ENCODE results near the gene PIP4K2C. TPM values are rescaled to one million over a fixed set of nuclear protein-coding genes. Genes with fewer than 3 reads are reported as not detected.

The PIP4K2C gene
- total RNA-seq, 4 donors from 2014 or later: 38.4 to 308 (median 45.8) TPM

DNA sequence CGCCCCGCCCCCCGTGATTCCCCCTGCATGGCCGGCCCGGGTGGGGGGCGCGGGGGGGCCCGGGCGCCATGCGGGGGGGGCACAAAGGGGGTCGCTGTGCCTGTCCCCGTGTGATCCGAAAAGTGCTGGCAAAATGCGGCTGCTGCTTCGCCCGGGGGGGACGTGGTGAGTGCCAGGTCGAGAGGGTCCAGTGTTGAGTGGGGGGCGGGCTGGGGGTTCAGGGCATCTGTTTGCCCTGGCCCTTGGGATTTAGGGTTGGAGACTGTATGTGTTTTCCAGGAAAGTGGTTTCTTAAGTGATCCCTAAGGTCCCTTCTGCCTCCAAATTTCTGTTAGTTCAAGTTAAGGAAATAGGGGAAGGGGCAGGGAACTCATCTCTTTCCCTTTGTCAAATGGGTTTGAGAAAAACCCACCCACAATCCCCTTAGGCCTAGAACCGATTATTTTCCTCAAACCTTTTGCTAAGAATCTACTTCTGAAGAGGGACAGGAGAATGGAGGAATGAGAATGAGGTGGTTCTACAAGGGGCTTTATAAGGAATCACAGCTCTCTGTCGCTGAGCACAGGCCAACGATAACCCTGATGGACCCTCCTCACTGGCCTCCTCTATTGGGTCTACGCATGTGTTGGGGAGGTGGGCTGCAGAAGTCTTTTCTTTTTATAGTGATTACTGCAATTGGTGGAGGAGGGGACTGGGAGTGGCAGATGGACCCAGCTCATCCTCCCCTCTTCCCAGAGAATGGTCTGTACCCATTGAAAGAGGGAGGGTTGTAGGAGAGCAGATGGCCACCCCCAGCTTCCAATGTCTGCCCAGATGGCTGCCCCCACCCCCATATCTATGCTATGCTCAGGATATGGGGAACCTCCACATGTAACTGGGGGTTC, 21.1 kb downstream of the PIP4K2C start:
- peak overlapping the region; percentile 81 to 93 (median 84) for H3K27ac ChIP-seq
- no peak for TF ChIP-seq POLR2A (IDR thresholded peaks at IDR 0.05)
- TF ChIP-seq EP300 (IDR thresholded peaks at IDR 0.05; ENCODE audit: low read depth): no peak
- TF ChIP-seq CTCF (IDR thresholded peaks at IDR 0.05): no peak
- TF ChIP-seq POLR2AphosphoS5 (IDR thresholded peaks at IDR 0.05): no peak
- H3K27me3 ChIP-seq: peaks cover 59% of the 10 kb centered on the region
- no peak for DNase-seq
- in situ Hi-C loops (cut with MboI; ENCODE audit: low pct_ligation_motif_present in 1 of 4, low pct_unique_long_range_greater_than_20kb in 1 of 4, low sequenced_read_pairs in 3 of 4): no loop called here
- no peaks in the 10 kb centered on the region for H3K9me3 ChIP-seq
- H3K4me1 ChIP-seq: peaks cover 4 to 44% (median 19%) of the 10 kb centered on the region in 4 donors
- WGBS, 2 donors (ENCODE audit: low coverage in 1 of 2): 23 to 60% methylated on average over 1 to 15 of the region's 23 CpGs
- H3K4me3 ChIP-seq: peak overlapping the region; percentile 37 to 94 (median 60)
- intact Hi-C loops (cut with DNase I; ENCODE audit: low total_unique reads): no loop called here
- no peaks in the 10 kb centered on the region for H3K36me3 ChIP-seq

- Histone ChIP-seq H3K4me3 (no peak overlapping the region), H3K27ac (peak overlapping the region in 3 of 4 donors; percentile 81 to 93 (median 81)), H3K4me1 (peaks cover 4 to 44% (median 19%) of the 10 kb centered on the region in 4 donors), H3K9me3 (no peaks in the 10 kb centered on the region), H3K36me3 (no peaks in the 10 kb centered on the region), H3K27me3 (peaks cover 67% of the 10 kb centered on the region)
- DNase-seq: no peak
- in situ Hi-C loops (cut with MboI; ENCODE audit: low pct_ligation_motif_present in 1 of 4, low pct_unique_long_range_greater_than_20kb in 1 of 4, low sequenced_read_pairs in 3 of 4) (no loop called here), intact Hi-C loops (cut with DNase I; ENCODE audit: low total_unique reads) (no loop called here)
- WGBS, 2 donors (ENCODE audit: low coverage in 1 of 2): 20 to 84% methylated on average over 1 to 10 of the region's 10 CpGs
- TF ChIP-seq CTCF (IDR thresholded peaks at IDR 0.05): no peak
- TF ChIP-seq POLR2A (IDR thresholded peaks at IDR 0.05): no peak
- TF ChIP-seq POLR2AphosphoS5 (IDR thresholded peaks at IDR 0.05): no peak
- no peak for TF ChIP-seq EP300 (IDR thresholded peaks at IDR 0.05; ENCODE audit: low read depth)
Observed at GRCh38 chr12:57612711-57613426, 21.9 kb downstream of the PIP4K2C start.

DNA sequence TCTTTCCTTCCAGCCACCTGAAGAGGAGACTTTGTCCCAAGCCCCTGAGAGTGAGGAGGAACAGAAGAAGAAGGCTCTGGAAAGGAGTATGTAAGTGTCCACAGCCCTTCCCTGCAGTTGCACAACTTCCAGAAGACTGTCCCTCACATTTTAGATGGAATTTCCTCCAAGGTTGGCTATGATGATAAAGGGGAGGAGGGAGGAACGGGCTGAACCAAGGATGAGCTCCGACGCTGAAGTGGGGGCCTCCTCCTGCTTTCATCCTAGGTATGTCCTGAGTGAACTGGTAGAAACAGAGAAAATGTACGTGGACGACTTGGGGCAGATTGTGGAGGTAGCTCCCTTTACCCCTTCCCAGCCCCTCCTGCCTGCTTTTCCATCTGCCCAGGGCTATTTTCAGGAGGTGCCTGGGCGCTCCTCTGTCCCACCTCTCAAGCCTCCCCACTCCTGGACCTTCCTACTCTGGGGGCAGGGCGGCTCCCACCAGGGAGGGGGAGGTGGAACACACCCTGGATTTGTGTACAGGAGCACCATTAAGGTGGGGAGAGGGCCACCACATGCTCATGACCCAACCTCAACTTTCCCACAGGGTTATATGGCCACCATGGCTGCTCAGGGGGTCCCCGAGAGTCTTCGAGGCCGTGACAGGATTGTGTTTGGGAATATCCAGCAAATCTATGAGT, 22.6 kb downstream of the PIP4K2C start:
- H3K4me3 ChIP-seq: no peak overlapping the region
- no peaks in the 10 kb centered on the region for H3K9me3 ChIP-seq
- no peak for DNase-seq
- in situ Hi-C loops (cut with MboI; ENCODE audit: low pct_ligation_motif_present in 1 of 4, low pct_unique_long_range_greater_than_20kb in 1 of 4, low sequenced_read_pairs in 3 of 4): no loop called here
- WGBS, 2 donors (ENCODE audit: low coverage in 1 of 2): 70 to 84% methylated on average over 3 to 10 of the region's 10 CpGs
- TF ChIP-seq POLR2A (IDR thresholded peaks at IDR 0.05) (no peak), EP300 (IDR thresholded peaks at IDR 0.05; ENCODE audit: low read depth) (no peak), POLR2AphosphoS5 (IDR thresholded peaks at IDR 0.05) (no peak), CTCF (IDR thresholded peaks at IDR 0.05) (no peak)
- H3K27ac ChIP-seq: peak overlapping the region in 1 of 4 donors; percentile 93
- no peaks in the 10 kb centered on the region for H3K36me3 ChIP-seq
- peaks cover 74% of the 10 kb centered on the region for H3K27me3 ChIP-seq
- H3K4me1 ChIP-seq: peaks cover 4 to 44% (median 19%) of the 10 kb centered on the region in 4 donors
- intact Hi-C loops (cut with DNase I; ENCODE audit: low total_unique reads): no loop called here
